Activated CD8-positive, alpha-beta memory T cell treated with anti-CD3 and anti-CD28 coated beads, Interleukin-2, amount 50 U/mL, for 4 hours (primary cell): ENCODE results near the gene PGD.
"Not testable (repeated sequence)": the region's sequence is repeated elsewhere in the genome, so short reads cannot be mapped to it uniquely, and the experiment has no call there.

Experiments
- DNase-seq: peaks from one replicate; pipeline ENCODE4 v3.0.0-alpha.2; 2020

PGD gene

GRCh38 chr1:10438677-10439163, 39.9 kb downstream of the PGD start:
- DNase-seq = no peak

GRCh38 chr1:10440305-10440704, 41.4 kb downstream of the PGD start:
- DNase-seq = no peak

- DNase-seq = no peak
These were observed 41.9 kb downstream of the PGD start for GRCh38 chr1:10440794-10441193.

DNA sequence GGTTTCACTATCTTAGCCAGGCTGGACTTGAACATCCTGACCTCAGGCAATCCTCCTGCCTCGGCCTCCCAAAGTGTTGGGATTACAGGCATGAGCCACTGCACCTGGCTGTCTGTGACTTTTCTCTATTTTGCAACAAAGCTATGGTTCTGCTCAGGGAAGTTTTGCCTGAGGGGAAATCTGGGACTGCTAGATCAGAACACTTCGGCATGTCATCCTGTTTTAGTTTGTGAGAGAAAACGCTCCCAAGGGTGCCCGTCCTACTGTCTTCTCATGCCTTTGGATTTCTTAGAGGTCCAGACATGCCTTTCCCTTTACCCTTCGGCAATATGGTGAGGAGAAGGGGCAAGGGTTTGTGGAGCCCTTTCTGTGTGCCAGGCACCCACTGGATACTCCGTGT, 45.4 kb downstream of the PGD start:
- DNase-seq = no peak

DNA sequence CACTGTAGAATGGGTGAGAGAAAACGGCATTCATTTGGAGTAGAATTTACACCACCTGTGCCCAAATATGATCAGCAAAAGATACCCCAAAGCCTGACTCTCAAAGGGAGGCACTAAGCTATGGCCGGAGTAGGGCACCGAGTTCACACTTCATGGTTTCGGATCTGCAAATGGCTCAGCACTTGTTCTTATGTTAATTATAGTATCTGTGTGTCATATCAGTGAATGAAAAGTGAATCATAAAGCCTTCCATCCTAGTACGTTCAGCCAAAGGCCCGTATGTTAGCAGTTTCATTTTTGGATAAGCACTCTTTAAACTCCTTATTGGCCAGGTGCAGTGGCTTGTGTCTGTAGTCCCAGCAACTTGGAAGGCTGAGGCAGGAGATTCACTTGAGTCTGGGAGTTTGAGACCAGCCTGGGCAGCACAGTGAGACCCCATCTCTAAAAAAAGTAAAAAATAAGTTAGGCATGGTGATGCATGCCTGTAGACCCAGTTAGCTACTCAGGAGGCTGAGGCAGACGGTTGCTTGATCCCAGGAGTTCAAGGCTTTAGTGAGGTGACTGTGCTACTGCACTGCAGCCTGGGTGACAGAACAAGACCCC, 46.0 kb downstream of the PGD start:
- DNase-seq = no peak

DNA sequence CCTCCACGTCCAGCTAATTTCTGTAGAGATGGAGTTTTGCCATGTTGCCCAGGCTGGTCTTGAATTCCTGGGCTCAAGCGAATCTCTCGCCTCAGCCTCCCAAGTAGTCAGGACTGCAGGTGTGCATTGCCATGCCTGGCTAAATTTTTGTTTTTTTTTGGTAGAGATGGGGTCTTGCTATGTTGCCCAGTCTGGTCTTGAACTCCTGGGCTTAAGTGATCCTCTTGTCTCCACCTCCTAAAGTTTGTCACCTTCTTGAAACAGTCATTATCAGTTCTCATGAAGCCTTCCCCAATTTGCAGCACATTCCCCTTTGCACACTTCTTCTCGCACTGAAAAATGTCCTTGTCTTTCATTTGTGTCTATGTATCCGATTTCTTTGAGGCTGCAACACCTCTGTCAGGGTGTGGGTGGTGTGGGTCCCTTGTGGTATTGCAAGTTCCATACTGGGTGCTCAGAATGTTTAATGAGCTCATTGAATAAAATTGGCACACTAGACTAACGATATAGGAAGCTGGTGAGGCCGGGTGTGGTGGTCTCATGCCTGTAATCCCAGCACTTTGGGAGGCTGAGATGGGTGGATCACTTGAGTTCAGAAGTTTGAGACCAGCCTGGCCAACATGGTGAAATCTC, 48.0 kb downstream of the PGD start:
- DNase-seq = no peak

GRCh38 chr1:10449751-10450150, 50.9 kb downstream of the PGD start, which contains the start of gene CORT:
Gene CORT (plus strand): TSS chr1:10450031. CDS start chr1:10450224, 193 bp downstream.
- DNase-seq = no peak

DNA sequence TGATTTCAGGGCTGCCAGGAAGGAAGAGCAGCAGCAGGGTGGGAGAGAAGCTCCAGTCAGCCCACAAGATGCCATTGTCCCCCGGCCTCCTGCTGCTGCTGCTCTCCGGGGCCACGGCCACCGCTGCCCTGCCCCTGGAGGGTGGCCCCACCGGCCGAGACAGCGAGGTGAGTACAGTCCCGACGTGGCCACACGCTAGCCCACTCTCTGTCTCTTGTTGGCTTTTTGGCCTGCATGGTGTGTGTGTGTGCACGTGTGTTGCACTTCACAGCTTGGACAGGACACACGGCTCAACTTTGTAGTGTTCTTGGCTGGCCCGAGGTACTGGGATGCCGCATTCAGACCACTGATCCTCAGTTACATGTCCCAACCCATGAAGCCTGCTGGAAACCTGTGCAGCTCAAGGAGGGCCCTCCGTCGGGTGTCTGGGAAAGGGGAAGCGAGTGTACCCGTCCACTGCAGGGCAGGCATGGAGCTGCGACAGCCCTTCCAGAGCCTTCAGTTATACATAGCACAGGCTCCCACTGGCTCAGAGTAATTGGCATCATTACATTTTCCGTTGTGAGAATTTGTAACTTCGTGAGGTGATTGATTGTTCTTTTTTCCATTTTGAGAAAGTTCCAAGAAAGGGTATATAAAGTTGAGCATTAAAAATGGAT, 51.4 kb downstream of the PGD start:
- DNase-seq = no peak

- no peak for DNase-seq
These were observed 52.0 kb downstream of the PGD start for GRCh38 chr1:10450836-10451235.

GRCh38 chr1:10451287-10451686, 52.4 kb downstream of the PGD start:
- no peak for DNase-seq

GRCh38 chr1:10456048-10456447, 57.2 kb downstream of the PGD start:
- DNase-seq = no peak

- DNase-seq = no peak
These were observed 57.8 kb downstream of the PGD start for GRCh38 chr1:10456661-10457060.

DNA sequence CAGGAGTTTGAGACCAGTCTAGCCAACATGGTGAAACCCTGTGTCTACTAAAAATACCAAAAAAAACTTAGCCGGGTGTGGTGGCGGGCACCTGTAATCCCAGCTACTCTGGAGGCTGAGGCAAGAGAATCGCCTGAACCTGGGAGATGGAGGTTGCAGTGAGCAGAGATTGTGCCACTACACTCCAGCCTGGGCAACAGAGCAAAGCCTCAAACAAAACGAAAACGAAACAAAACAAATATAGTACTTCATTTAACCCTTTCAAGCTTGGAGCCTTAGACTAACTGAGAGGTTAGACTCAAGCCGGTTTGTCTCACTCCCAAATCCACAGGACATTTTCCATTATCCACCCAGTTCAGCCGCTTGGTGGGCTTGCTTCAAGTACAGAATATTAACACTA, 58.6 kb downstream of the PGD start:
- not testable (repeated sequence) for DNase-seq

- no peak for DNase-seq
These were observed 59.0 kb downstream of the PGD start for GRCh38 chr1:10457875-10458274.

DNA sequence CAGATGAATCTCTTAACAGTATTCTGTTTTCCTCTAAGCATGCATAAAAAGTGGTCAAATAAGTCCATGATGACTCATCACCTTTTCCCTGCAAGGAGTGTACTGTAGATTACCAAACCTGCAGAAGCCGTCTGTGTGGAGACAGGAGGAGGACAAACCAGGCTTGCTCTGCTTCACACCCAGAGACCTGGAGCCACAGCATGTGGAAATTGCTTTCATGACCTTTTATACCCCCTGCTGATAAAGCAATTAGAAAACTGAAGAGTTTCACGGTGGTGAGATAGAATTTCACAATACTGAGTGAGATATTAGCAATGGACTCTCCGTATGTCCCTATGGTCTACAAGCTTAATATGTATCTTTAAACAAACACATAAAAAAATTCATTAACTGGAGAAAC, 60.3 kb downstream of the PGD start:
- DNase-seq = no peak

DNA sequence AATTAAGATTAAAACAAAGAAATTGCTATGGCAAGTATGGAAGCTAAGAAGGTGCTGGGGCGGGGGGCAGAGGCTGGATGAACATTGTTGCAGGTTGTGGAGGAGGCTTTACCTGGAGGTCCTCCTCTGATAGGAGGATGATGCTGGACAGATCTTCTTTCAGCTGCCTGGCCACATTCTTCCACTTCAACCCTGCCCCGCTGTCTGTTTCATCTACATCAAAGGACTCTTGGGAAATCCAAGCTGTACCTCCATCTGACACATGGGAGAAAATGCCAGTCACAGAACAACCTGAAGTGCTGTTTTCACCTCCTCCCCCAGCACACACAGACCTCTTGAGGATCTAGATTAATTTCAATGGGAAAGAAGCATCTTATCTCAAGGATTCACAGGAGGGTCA, 68.2 kb downstream of the PGD start:
- DNase-seq = no peak

GRCh38 chr1:10470043-10470442, 71.2 kb downstream of the PGD start:
- DNase-seq = no peak
